KOPT-K1 (cell line): ENCODE data around the gene ERI3.
A peak's percentile ranks its signal among the peaks of the same experiment; 100 is the strongest.

ENCODE experiments used
- H3K27ac ChIP-seq: fragments of 200-600 bp; sonication (generic); 2 replicates; pipeline ENCODE4 v1.5.1; 2016; ENCODE audit warnings: antibody characterized with exemption, mild to moderate bottlenecking, low read depth, low read length; ENCODE audit not compliant: poor library complexity, severe bottlenecking
- H3K36me3 ChIP-seq: fragments of 200-600 bp; sonication (generic); 2 replicates; pipeline ENCODE4 v1.5.1; 2017; ENCODE audit warnings: antibody characterized with exemption, mild to moderate bottlenecking, low read length, moderate library complexity; ENCODE audit not compliant: insufficient read depth
- H3K9me3 ChIP-seq: fragments of 200-600 bp; sonication (generic); 2 replicates; pipeline ENCODE4 v1.5.1; 2017; ENCODE audit warnings: antibody characterized with exemption, low read length, mild to moderate bottlenecking; ENCODE audit not compliant: insufficient read depth, poor library complexity, severe bottlenecking

The ERI3 gene

DNA sequence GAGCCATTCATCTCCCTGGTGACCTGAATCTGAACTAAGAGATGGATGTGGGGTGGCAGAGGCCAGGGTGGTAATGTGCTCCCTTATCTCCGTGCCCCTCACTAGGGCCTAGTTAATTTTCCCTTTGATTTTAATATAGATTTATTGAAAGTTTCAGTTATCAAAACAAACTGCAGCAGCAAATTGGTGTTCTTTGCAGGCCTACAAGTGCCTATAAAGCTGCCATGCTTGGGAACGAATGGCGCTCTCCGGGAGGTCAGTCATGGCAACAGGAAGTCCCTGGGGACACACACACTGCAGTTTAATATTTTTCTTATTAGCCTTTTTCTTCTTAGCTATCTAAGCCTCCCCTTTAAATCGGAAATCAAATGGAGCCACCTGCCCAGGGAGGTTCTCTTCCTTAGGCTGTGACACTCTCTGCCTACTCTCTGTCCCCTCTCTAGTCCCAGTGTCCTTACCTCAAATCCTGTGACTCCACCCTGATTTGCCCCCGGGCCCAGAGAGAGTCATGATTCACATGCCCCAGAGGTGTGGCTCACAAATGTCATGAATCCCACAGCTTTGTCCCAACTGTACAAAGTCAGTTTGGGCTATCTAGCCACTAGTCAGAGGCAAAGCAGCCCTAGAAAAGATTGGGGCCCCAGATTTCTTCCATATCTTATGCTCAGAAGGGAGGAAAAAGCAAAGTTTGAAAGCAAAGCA, 4.3 kb upstream of the ERI3 start:
- no peaks in the 10 kb centered on the region for H3K36me3 ChIP-seq
- H3K9me3 ChIP-seq = no peaks in the 10 kb centered on the region
- no peak overlapping the region for H3K27ac ChIP-seq

DNA sequence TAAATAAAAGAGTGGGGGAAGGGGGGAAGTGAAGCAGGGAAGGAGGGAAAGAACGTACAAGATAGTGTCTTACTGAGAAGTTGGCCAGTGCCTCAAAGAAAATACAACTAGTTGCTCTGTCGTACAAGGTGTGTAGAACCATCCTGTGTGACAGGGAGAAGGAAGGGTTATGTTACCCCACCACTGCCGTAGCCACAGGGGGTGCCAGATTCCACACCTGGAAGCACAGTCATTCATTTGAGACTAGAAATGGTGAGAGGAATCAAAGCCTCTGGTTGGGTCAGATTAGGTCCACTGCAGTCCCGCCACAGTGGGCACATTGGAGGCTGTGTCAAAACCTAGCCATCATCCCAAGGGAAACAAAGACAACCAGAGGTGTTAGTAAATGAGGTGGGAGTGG, 2.7 kb upstream of the ERI3 start:
- no peak overlapping the region for H3K27ac ChIP-seq
- H3K36me3 ChIP-seq = no peaks in the 10 kb centered on the region
- no peaks in the 10 kb centered on the region for H3K9me3 ChIP-seq

DNA sequence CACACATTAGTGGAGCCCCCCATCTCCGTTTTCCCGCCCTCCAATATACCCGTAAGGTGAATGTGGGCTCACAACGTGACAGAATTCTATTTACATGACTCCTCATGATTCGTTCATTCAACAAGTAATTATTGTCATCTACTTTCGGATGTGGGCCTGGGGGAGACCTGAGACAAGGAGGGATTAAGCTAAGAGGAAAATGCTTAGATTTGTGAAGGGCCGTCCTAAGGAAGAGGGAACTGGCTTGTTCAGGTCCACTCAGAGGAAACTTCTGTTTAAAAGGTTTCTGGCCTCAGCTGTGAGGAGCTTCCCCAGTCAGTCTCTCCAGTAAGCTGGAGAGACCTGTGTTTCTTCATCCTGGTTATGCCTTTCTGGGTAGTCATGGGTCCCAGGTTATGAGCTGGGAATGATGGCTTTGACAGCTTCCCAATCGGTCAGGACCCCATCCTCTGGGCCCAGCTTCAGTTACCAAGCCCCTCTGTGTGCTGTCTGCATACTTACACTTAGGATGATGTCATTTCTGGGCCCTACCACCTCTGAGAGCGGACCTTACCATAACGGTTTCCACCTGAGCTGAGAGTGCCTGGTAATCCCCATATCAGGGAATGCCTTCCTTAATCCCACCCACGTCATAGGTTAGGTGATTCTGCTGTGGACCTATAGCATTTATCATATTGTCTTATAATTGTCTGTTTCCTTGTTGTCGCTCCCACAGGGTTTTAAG, 687 bp upstream of the ERI3 start:
- Histone ChIP-seq H3K36me3 (no peaks in the 10 kb centered on the region), H3K27ac (peak overlapping the region; percentile 13)

DNA sequence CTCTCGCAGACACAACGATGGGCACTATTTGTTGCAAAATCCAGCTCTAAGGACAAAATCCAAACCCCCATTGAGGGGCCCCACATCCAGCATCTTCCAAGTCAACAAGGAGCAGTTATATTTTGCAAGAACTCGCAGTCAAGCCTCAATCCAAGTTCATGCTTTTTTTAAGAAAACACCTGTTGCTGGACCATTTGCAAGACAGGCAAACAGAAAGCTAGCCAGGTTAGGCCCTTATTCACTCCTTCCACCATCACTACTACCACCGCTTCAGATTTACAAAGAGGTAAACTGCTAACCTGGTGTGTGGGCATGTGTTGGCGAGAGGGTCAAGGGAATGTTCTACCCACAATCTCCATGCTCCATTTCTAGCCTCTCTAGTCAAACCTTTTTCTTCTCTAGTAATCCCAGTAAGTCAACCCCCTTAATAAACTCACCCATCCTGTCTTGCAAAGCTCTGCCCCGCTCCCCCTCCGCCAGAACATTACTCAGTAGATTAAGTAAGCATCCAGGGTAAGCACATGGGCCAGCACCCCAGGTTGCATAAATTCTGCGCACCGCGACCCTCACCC, 703 bp downstream of the ERI3 start:
- H3K9me3 ChIP-seq = no peaks in the 10 kb centered on the region
- H3K27ac ChIP-seq = peak overlapping the region; percentile 50
- no peaks in the 10 kb centered on the region for H3K36me3 ChIP-seq

More for the DNA sequence above, 687 bp upstream of the ERI3 start:
- no peaks in the 10 kb centered on the region for H3K9me3 ChIP-seq

DNA sequence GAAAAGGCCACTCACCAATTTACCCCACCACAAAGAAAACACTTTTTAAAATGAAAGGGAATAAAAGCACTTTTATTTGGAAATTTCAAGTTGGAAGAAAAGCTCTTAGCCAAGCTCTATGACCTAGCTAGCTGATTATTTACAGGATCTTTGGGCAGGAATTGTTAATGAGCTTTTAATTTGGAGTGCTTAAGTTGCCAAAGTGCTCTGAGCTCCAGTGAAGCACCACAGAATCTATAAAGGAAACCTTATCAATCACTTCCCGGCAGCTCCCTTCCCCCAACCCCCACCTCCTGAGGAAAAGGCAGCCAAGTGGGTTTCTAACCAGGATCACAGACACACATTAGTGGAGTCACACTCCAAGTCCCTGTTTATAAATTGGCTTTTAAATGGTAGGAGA, 1.5 kb downstream of the ERI3 start:
- H3K36me3 ChIP-seq = no peaks in the 10 kb centered on the region
- H3K9me3 ChIP-seq = no peaks in the 10 kb centered on the region
- no peak overlapping the region for H3K27ac ChIP-seq

DNA sequence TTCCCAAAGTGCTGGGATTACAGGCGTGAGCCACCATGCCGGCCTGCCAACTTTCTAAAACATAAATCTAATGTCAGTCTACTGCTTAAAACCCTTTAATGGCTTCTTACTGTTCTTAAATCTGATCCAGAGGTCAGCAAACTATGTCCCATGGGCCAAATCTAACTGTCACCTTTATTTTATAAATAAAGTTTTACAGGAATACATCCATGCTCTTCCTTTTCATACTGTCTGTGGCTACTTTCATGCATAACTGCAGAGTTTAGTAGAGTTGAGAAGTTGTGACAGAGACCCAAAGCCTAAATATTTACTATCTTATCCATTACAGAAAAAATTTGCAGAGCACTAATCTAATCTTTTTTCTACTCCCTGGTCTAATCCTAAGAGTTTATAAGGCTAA, 3.8 kb downstream of the ERI3 start:
- H3K36me3 ChIP-seq = no peaks in the 10 kb centered on the region
- no peak overlapping the region for H3K27ac ChIP-seq
- H3K9me3 ChIP-seq = no peaks in the 10 kb centered on the region

DNA sequence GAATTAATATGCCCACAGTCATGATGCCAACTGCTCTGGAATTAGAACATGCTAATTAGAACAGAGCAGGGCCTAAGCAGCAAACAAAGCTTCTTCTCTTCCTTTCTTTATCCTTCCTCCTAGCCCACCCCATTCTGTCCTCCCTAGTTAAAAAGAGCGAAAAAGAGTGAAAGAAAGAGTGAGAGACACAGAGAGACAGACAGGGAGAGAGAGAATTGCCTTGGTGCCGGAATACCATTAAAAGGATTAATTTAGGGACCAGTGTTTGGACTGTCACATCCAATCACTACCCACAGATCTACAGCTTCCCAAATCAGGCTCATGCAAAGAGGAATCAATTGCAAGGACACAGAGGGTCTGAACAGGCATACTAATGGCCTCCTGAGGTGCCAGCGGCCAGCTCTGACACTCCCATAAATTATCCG, 7.0 kb downstream of the ERI3 start:
- Histone ChIP-seq H3K36me3 (no peaks in the 10 kb centered on the region), H3K27ac (no peak overlapping the region), H3K9me3 (no peaks in the 10 kb centered on the region)

DNA sequence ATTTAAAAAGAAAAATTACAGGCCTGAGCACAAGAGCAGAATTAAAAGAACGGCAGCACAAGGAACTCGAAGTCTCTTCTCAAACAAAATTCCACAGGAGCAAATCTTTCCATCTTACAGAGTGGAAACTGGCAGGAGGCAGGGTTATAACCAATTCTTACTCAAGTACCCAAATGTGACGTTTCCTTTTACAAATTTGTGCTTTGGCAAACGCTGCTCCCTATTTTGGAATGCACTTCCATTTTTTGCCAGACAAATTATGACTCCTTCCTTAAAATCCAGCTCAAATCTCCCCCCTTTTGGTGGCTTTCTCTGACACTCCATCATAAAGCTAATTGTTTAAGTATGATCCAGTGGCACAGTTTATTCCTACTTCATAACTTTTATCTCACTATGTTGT, 7.8 kb downstream of the ERI3 start:
- Histone ChIP-seq H3K27ac (no peak overlapping the region), H3K36me3 (no peaks in the 10 kb centered on the region), H3K9me3 (no peaks in the 10 kb centered on the region)

DNA sequence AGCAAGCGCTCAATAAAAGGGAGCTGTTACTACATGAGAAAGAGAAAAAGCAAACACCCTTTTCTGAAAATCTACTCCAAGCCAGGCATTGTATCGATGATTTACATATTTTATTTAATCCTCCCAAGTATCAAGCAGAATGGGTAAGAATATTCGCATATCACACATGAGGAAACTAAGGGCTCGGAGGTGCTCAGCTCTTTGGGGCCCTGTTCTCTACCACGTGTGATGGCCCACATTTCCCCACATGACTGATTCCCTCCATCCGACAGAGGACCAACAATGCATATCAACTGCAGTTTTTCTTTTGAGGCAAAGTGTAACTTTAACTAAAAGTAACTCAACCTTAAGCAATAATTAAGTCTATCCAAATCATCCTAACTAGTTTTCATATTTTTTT, 8.2 kb downstream of the ERI3 start:
- H3K27ac ChIP-seq = no peak overlapping the region
- no peaks in the 10 kb centered on the region for H3K9me3 ChIP-seq
- no peaks in the 10 kb centered on the region for H3K36me3 ChIP-seq

DNA sequence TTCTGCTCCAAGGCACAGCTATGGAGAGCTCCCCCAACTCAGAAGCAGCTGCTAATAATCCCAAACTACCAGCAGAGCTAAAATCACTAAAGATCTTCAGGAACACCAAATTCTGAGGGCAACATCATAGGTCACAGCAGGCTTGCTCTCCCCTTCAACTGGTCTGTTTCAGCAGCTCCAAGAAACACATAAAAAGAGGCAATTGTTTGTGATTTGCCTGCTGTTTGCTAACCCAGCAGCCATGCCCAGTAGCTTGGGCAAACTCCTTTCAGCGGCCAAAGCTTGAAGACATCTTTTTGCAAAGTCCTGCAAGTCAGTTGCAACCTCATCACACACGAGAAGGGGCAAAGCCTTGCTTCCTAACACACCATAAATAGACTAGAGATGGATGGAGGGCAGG, 8.9 kb downstream of the ERI3 start:
- Histone ChIP-seq H3K27ac (no peak overlapping the region), H3K36me3 (no peaks in the 10 kb centered on the region), H3K9me3 (no peaks in the 10 kb centered on the region)

DNA sequence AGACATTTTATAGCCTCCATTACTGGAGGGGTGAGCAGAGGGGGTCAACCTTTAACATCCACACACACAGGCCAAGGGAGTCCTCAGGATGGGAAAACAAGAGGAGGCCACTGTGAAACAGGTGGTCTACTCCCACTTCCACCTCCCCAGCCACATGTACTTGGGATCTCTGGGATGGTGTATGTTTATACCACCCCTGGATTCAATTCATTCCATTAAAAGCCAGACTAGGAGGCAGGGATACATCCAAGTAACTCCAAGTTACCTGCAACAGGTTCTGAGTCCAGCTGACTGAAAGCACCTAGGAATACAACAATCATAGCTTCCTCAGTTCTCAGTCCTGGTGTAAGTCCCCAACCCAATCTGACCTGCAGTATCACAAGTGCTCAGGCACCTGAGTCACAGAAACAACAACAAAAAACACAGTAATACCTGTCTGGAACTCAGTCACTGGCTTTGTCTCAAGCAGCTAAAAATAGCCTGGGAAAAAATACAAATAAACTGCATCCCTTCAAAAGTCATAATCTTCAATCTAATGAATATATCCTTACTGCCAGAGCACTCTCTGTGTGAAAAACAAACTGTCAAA, 9.8 kb downstream of the ERI3 start:
- Histone ChIP-seq H3K9me3 (no peaks in the 10 kb centered on the region), H3K27ac (no peak overlapping the region)

DNA sequence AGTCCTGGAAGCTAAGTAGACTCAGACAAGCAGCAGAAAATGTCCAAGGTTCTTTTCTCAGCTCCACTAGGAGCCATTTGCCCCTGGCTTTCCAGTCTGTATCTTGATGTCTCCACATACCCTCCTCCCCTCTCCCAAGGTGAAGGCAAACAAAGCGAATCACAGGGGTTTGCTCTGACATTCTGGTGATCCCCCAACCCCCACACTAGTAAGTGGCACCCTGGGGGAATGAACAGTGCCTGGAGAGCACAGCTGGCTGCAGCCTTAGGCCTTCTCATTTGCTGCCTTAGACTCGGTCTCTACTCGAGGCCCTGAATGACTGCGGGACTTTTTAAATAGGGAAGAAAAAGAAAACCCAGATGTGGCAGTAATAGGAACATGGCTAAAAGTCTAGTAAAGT, 15.3 kb downstream of the ERI3 start:
- Histone ChIP-seq H3K36me3 (peaks cover 40% of the 10 kb centered on the region), H3K9me3 (no peaks in the 10 kb centered on the region), H3K27ac (no peak overlapping the region)

More for the DNA sequence above, 9.8 kb downstream of the ERI3 start:
- peaks cover 3% of the 10 kb centered on the region; the same call in 1 of the 2 replicates for H3K36me3 ChIP-seq

DNA sequence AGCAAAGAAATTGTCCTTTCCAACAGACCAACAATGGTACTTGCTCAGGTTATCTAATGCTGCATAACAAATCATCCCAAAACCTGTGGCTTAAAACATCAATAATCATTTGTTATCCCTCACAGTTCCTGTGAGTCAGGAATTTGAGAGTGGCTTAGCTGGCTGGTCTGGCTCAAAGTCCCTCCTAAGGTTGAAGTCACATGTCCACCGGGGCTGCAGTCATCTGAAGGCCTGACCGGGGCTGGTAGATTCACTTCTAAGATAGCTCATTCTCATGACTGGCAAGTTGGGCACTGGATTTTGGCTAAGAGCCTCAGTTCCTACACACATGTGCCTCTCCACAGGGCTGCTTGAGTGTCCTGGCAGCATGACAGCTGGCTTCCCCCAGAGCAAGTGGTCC, 16.9 kb downstream of the ERI3 start:
- Histone ChIP-seq H3K27ac (no peak overlapping the region), H3K9me3 (no peaks in the 10 kb centered on the region), H3K36me3 (peaks cover 51% of the 10 kb centered on the region)

DNA sequence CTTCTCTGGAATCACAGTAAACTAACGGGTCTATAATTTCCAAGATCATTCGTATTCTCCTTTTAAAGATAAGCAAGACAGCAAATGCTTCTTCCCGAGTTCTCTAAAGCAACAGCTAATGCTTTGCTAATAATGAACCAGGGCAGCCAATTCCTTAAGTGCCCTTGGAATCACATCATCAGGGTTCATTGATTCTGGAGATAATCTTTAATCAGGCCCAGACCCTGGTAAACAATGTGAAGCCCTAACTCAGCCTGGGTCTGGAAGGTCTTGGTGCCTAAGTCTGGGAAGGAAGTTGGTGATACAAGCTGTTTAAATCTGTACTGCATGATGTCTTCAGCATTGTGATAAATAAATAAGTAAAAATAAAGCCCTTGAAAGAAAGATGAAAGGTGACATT, 18.4 kb downstream of the ERI3 start:
- no peak overlapping the region for H3K27ac ChIP-seq
- H3K9me3 ChIP-seq = no peaks in the 10 kb centered on the region
- H3K36me3 ChIP-seq = peaks cover 63% of the 10 kb centered on the region

DNA sequence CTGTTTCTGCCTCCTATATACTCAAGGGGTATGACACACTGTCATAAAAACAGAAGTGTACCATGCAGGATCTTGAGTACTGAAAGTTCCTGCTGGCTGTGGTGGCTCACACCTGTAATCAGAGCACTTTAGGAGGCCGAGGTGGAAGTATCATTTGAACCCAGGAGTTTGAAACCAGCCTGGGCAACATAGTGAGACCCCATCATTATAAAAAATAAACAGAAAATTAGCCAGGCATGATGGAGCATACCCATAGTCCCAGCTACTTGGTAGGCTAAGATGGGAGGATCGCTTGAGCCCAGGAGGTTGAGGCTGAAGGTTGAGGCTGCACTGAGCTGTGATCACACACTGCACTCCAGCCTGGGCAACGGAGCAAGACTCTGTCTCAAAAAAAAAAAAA, 20.1 kb downstream of the ERI3 start:
- peaks cover 63% of the 10 kb centered on the region for H3K36me3 ChIP-seq
- no peak overlapping the region for H3K27ac ChIP-seq
- H3K9me3 ChIP-seq = no peaks in the 10 kb centered on the region
